Measurements from ENCODE around the gene MSH6.
A peak's percentile ranks its signal among the peaks of the same experiment; 100 is the strongest.

The MSH6 gene

DNA sequence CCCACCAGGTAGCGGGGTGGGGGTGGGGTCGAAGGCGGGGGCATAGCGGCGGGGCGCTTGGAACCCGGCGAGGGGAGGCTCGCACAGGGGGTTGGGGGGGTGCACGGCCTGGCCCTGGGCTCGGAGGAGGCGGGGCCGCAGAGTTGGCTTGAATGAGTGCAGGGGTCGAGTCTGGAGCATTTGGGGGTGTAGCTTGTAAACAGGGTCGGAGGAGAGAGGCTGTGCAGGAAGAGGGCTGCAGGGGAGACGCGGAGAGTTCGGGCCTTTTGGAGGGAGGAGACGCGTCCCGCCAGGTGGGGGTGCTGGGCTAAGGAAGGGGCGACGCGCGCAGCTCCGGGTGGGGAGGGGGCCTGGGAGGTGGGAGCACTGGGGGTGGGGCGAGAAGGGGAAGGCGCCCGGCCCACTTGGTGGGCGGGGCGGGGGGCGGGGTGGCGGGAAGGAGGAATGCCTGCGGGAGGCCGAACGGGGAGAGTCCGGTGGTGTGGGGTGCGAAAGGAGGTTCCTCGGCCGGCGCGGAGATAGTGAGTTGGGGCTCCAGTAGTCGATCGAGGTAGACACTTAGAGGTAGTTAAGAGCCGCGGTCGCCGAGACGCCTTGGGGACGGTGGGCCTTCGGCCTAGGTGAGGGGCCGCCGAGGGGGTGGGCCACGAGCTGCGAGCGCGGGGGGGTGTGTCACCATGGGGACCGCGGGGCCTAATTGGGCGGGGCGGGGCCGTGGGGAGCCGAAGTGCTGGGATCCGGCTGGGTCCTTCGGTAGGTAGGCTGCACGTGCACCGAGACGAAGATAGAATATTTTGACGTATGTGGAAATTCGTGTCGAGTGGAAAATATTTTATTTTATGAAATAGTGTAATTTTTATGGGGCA is 774 bp downstream of the MSH6 start:
- peak; percentile 72 to 75 for DNase-seq

- no peak for DNase-seq
Measured at GRCh38 chr2:47784352-47784851, 1.5 kb downstream of the MSH6 start.

DNA sequence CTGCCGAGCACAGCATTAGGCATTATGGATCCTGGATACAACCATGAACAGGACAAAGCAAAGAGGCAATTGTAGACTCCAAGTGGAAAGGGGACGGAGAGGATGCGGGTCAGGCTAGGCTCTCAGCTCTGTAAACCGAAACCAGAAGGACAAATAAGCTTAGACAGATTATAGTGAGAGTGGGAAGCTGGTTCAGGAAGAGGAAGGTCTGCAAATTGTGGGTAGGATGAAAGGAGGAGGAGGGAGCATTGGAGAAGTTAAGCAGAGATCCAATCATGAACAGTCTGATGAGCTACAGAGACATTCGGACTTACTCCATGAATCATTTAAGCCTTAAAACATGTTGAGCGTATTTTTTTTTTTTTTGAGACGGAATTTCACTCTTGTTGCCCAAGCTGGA is 3.0 kb downstream of the MSH6 start:
- DNase-seq, result no peak

- DNase-seq, result no peak
Measured at GRCh38 chr2:47796090-47796697, 13.2 kb downstream of the MSH6 start.

GRCh38 chr2:47798631-47799030 is 15.7 kb downstream of the MSH6 start:
- DNase-seq, result no peak

DNA sequence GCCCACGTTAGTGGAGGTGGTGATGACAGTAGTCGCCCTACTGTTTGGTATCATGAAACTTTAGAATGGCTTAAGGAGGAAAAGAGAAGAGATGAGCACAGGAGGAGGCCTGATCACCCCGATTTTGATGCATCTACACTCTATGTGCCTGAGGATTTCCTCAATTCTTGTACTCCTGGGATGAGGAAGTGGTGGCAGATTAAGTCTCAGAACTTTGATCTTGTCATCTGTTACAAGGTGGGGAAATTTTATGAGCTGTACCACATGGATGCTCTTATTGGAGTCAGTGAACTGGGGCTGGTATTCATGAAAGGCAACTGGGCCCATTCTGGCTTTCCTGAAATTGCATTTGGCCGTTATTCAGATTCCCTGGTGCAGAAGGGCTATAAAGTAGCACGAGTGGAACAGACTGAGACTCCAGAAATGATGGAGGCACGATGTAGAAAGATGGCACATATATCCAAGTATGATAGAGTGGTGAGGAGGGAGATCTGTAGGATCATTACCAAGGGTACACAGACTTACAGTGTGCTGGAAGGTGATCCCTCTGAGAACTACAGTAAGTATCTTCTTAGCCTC is 16.2 kb downstream of the MSH6 start:
- DNase-seq, result no peak

DNA sequence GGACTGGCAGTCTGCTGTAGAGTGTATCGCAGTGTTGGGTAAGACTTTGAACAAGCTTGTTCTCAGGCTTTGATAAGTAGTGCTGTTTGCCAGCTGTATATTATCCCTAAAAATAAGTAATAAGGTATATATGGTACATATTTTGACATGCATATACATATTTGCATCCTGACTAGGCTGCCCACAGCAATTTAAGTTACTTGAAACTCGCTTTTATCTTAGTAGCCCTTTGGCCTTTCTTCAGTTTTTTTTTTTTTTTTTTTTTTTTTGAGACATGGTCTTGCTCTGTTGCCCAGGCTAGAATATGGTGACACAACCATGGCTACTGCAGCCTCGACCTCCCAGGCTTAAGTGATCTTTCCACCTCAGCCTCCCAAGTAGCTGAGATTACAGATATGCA is 18.2 kb downstream of the MSH6 start:
- no peak for DNase-seq

DNA sequence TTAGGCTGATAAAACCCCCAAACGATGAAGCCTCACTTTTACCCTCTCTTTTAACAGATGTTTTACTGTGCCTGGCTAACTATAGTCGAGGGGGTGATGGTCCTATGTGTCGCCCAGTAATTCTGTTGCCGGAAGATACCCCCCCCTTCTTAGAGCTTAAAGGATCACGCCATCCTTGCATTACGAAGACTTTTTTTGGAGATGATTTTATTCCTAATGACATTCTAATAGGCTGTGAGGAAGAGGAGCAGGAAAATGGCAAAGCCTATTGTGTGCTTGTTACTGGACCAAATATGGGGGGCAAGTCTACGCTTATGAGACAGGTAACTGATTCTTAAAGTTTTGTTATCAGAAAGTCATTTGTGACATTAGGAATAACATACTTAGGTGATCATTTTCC is 20.4 kb downstream of the MSH6 start:
- no peak for DNase-seq

DNA sequence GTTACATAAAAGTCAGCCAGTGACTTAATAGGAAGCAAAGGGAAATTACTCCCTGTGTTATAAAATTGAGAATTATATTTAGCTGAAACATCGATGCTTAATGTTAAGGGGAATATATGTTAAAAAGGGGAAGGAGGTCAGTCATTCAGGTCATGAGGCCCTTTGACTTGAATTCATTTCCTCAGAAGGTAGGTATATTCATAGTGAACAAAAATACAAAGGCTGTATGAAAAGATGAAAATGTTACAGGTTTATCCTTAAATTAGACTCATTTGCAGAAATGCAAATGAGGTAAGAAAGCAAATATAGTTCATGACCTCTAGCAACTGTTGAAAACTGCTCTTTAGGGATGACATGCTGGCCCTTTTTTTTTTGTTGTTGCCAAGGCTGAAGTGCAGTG is 20.8 kb downstream of the MSH6 start:
- DNase-seq, result no peak

DNA sequence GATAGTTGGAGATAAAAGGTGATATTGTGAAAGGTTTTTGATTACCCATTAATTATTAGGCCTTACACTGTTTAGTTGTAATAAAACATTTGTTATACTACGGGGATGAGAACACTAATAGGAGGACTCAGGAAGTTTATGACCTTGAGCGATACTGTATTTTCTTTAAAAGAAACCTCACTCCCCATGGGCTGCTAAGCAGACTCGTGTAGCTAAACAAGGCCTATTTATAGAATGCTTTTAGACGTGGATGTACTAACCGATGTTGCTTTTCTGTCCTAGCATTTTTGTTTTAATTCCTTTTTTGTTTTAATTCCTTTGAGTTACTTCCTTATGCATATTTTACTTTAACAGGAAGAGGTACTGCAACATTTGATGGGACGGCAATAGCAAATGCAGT is 22.9 kb downstream of the MSH6 start:
- no peak for DNase-seq

GRCh38 chr2:47808614-47809013 is 25.7 kb downstream of the MSH6 start:
- no peak for DNase-seq

GRCh38 chr2:47809903-47810302 is 27.0 kb downstream of the MSH6 start:
- DNase-seq, result no peak

GRCh38 chr2:47810850-47811249 is 27.9 kb downstream of the MSH6 start:
- DNase-seq, result no peak

DNA sequence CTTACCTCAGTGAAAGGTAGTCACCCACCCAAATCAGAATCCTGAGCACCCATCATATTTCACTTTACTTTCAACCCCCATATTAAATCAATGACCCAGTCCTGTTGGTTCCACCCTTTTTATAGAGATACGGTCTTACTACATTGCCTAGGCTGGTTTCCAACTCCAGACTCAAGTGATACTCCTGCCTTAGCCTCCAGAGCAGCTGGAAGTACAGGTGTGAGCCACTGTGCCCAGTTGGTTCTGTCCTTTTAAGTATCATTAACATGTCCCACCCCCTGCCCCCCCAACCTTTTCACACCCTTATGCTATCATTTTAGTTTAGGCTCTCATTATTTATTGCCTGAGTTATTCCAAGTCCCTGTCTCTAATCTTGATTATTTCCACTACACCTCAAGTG is 28.7 kb downstream of the MSH6 start:
- DNase-seq, result no peak

DNA sequence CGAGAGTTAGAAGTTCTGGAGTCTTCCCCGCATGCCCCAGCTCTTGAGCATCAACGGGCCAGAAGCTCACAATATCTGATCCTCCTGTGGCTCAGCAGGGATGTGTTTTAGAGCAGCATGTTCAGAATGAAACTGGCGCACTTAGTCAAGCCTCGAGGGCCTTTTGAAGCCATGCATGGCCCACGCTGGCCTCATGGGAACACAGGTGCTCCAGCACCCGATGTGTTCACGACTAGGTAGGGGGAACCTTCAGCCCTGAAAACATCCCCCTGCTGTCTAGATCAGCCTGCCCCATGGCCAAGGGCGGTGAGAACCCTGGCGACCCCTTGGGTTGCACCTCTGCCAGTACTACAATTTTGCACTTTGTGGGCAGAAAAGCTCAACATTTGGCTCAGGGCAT is 32.8 kb downstream of the MSH6 start:
- DNase-seq, result no peak

DNA sequence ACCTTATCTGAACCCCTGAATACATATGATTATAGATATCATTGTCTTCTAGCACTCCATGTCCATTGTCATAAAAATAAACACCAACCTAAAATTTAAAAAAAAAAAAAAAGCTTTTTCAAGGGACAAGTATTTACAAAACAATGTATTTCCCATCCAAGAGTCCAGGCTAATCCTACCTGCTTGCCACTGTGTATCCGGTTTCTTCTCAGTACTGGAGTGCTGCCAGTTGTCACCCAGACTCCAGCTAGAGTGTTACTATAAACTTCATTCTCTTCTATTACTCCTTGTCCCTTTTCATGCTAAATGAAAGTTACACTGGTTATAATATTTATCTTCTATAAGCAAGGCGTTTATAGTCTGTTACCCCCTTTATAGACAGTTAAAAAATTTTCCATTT is 35.8 kb downstream of the MSH6 start:
- DNase-seq, result no peak

DNA sequence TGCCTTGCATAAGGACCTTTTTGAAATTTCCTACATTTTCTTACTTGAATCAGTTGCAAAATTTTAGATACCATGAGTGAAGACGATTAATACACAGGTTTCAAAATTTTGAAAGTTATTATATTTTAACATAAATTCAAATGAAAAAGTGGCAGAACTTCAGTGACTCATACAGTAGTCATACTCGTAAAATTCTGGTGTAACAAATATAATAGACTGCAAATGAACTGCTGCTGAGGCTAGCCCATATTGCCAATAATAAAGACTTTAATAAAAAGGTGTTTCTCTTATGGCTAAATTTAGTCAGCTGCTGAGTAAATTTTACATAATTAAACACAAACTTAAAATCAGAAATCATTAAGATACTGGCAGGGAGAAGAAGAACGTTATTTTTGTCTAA is 36.9 kb downstream of the MSH6 start:
- DNase-seq, result no peak

DNA sequence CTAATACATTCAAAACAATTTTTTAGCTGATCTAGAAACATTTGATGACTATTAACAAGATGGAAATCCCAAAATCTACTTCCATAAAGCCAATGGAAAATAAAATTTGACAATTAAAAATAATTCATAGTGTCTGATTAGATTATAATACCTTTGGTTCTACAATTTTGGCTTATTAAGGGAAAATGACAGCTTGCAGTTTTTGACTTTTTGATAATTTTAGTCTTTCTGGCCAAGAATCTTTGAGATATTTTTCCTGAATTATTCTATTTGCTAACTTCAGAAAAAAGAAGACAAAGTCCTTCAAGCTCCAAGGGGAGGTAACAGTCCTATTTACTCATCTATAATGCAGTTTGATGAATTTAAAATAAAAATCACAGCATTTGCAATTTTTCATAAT is 39.6 kb downstream of the MSH6 start:
- no peak for DNase-seq

- no peak for DNase-seq
Measured at GRCh38 chr2:47833516-47833968, 50.6 kb downstream of the MSH6 start.

- no peak for DNase-seq
Measured at GRCh38 chr2:47838249-47838648, 55.3 kb downstream of the MSH6 start.

- DNase-seq, result no peak
Measured at GRCh38 chr2:47838686-47839085, 55.7 kb downstream of the MSH6 start.

DNA sequence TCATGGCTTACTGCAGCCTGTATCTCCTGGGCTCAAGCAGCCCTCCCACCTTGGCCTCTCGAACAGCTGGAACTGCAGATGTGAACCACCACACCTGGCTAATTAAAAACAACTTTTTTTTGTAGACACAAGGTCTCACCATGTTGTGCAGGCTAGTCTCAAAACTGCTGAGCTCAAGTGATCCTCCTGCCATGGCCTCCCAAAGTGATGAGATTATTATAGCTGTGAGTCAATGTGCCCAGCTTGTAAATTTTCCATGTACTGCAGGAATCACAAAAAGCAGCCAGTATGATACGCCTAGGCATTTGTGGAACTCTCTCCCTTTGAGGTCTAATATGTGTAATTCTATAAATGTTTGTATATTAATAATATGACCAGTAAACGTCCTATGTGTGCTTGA is 59.9 kb downstream of the MSH6 start:
- DNase-seq, result no peak

DNA sequence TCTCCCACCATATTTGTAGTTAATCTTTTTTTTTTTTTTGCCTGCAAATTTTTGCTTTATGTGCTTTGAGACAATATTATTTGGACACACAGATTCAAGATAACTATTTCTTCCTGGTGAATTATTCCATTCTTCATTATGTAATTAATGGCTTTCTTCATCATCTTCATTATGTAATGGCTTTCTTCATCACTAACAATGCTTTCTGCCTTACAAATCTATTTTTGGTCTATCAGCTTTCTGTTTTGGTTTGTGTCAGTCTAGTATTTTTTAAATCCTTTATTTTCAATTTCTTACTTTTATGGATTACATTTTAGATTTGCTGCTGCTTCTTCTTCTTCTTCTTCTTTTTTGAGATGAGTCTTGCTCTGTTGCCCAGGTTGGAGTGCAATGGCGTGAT is 60.5 kb downstream of the MSH6 start:
- DNase-seq, result no peak

DNA sequence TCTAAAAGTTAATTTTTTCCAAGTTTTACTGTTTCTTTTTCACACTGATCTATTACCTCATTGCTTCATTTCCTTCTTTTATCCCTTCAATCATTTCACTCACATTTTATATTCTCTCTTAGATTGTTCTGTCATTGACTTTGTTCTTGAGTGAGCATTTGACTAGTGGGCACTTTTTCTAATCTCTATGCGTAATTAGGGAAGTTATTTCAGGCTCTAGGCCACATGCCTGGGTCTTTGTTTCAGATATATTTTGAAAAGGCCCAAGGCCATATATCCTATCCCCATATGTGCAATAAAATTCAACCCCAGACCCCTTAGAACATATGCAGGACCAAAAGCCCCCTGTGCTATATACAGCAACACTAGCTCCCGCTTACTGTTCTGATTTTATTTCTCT is 61.2 kb downstream of the MSH6 start:
- no peak for DNase-seq

All from stimulated activated CD4-positive, alpha-beta T cell treated with anti-CD3 and anti-CD28 coated beads, Interleukin-2, amount 100 ng/mL, for 24 hours (primary cell).